ENCODE data around the gene ACKR3.

The ACKR3 gene

DNA sequence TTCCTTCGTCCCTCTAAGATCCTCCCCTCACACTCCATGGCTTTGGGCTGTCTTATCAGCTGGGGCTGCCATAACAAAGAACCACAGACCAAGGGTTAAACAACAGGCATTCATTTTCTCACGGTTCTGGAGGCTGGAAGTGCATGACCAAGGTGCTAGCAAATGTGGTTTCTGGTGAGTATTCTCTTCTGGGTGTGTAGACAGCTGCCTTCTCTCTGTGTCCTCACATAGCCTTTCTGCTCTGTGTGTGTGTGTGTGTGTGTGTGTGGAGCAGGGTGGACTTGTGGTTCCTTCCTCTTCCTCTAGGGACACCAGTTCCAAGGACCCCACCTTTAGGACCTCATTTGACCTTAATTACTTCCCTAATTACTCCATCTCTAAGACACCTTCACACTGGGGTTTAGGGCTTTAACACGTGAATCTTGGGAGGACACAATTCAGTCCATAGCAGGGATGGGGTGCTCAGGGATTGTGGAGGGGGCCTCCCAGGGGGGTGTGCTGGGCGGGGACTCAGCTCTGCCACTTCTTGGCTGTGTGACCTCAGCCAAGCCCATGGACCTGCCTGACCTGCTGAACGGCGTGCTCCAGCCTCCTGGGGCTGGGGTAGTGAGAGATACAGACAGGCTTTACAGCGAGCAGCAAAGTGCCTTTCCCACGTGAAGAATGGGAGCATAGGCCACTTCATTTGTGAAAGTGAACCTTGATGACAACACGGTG lies 38.0 kb downstream of the ACKR3 start:
- H3K9me3 ChIP-seq (ENCODE audit: control insufficient read depth in 2 of 2, low read length in 2 of 2): no peaks in the 10 kb centered on the region
- no peaks in the 10 kb centered on the region for H3K4me1 ChIP-seq (ENCODE audit: control insufficient read depth in 2 of 2, insufficient read depth in 2 of 2, low read length in 2 of 2)
- no peak overlapping the region for H3K27ac ChIP-seq (ENCODE audit: low read depth in 2 of 2, low read length in 2 of 2)
- no peak overlapping the region for H3K4me3 ChIP-seq (ENCODE audit: low read length in 2 of 2)
- no peaks in the 10 kb centered on the region for H3K36me3 ChIP-seq (ENCODE audit: control insufficient read depth in 2 of 2, insufficient read depth in 2 of 2, low read length in 2 of 2)
- no peak overlapping the region for H3K9ac ChIP-seq (ENCODE audit: low read depth in 1 of 2, low read length in 2 of 2)
- no peaks in the 10 kb centered on the region for H3K27me3 ChIP-seq (ENCODE audit: control insufficient read depth in 2 of 2, insufficient read depth in 2 of 2, low read length in 2 of 2)

DNA sequence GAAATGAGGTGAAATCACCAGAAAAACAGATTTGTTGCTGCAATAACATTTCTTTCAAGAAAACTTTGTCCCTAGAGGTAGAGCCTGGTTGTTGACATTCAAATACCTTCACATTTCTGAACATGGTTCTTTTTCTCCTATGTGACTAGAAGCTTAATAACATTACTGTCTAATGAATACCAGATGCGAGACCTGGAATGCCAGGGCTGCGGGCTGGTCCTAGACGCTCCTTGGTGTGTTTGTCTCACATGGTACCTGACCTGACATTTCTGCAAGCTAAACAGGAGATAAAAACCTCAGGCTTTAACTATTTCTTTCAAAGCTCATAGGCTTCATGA lies 38.5 kb downstream of the ACKR3 start:
- no peak overlapping the region for H3K9ac ChIP-seq (ENCODE audit: low read depth in 1 of 2, low read length in 2 of 2)
- H3K36me3 ChIP-seq (ENCODE audit: control insufficient read depth in 2 of 2, insufficient read depth in 2 of 2, low read length in 2 of 2): no peaks in the 10 kb centered on the region
- H3K27ac ChIP-seq (ENCODE audit: low read depth in 2 of 2, low read length in 2 of 2): no peak overlapping the region
- no peaks in the 10 kb centered on the region for H3K27me3 ChIP-seq (ENCODE audit: control insufficient read depth in 2 of 2, insufficient read depth in 2 of 2, low read length in 2 of 2)
- no peaks in the 10 kb centered on the region for H3K4me1 ChIP-seq (ENCODE audit: control insufficient read depth in 2 of 2, insufficient read depth in 2 of 2, low read length in 2 of 2)
- no peaks in the 10 kb centered on the region for H3K9me3 ChIP-seq (ENCODE audit: control insufficient read depth in 2 of 2, low read length in 2 of 2)
- H3K4me3 ChIP-seq (ENCODE audit: low read length in 2 of 2): no peak overlapping the region

DNA sequence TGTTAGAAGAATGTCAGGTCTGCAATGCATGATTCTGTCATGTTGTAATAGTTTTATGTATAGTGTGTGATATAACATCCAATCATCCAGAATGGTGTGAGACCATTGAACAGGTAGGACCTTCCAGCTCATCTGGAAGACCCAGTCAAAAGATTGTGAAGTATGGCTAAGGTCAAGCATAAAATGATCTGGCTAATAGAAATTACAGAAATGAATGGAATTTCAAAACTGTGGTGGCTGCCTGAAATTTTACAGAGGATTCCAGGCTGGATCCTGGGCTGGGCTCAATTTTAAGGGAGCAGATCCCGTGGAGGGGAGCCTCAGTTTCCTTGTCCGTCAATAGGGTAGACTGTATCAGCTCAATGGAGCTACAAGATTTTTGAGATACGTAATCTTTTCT lies 39.1 kb downstream of the ACKR3 start:
- no peak overlapping the region for H3K4me3 ChIP-seq (ENCODE audit: low read length in 2 of 2)
- H3K27ac ChIP-seq (ENCODE audit: low read depth in 2 of 2, low read length in 2 of 2): no peak overlapping the region
- no peaks in the 10 kb centered on the region for H3K9me3 ChIP-seq (ENCODE audit: control insufficient read depth in 2 of 2, low read length in 2 of 2)
- no peak overlapping the region for H3K9ac ChIP-seq (ENCODE audit: low read depth in 1 of 2, low read length in 2 of 2)
- no peaks in the 10 kb centered on the region for H3K4me1 ChIP-seq (ENCODE audit: control insufficient read depth in 2 of 2, insufficient read depth in 2 of 2, low read length in 2 of 2)
- no peaks in the 10 kb centered on the region for H3K36me3 ChIP-seq (ENCODE audit: control insufficient read depth in 2 of 2, insufficient read depth in 2 of 2, low read length in 2 of 2)
- H3K27me3 ChIP-seq (ENCODE audit: control insufficient read depth in 2 of 2, insufficient read depth in 2 of 2, low read length in 2 of 2): no peaks in the 10 kb centered on the region

DNA sequence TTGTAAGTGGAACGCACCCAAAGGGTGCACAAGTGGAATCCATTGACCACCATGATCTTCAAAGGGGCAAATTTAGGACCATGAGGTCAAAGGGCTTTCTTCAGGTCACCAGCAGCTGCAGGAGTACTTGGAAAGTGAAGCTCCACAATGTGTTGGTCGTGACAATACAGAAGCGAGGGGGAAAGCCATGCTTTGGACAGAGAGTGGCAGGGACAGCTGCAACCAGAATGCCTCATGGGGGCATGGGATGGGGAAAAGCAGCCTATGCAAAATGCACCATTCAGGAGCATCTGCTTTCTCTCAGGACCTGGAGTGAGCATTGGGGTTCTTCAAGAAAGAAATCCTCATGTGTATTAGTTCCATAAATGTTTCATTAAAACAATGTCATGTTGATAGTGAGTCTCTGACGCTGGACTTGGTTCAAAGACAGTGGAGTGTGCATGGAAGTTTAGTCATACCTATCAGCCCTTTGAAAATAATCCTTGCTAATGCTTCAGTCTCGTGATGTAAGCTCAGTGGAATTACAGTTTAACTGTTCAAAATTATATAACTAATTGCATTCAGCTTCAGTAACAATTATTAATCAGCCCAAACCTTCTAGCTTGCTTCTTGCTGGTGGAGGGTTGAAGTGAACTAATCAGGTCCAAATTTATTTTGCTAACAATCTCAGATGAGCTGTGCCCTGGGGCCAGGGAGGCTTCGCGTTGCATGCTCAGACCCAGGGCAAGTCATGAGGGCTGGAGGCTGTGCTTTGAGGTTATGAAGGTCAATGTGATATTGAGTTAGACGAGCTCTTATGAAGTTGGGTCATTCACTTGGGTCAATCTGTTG lies 41.6 kb downstream of the ACKR3 start:
- H3K36me3 ChIP-seq (ENCODE audit: control insufficient read depth in 2 of 2, insufficient read depth in 2 of 2, low read length in 2 of 2): no peaks in the 10 kb centered on the region
- H3K27ac ChIP-seq (ENCODE audit: low read depth in 2 of 2, low read length in 2 of 2): no peak overlapping the region
- H3K4me1 ChIP-seq (ENCODE audit: control insufficient read depth in 2 of 2, insufficient read depth in 2 of 2, low read length in 2 of 2): no peaks in the 10 kb centered on the region
- no peaks in the 10 kb centered on the region for H3K9me3 ChIP-seq (ENCODE audit: control insufficient read depth in 2 of 2, low read length in 2 of 2)
- H3K27me3 ChIP-seq (ENCODE audit: control insufficient read depth in 2 of 2, insufficient read depth in 2 of 2, low read length in 2 of 2): no peaks in the 10 kb centered on the region
- no peak overlapping the region for H3K9ac ChIP-seq (ENCODE audit: low read depth in 1 of 2, low read length in 2 of 2)
- H3K4me3 ChIP-seq (ENCODE audit: low read length in 2 of 2): no peak overlapping the region

DNA sequence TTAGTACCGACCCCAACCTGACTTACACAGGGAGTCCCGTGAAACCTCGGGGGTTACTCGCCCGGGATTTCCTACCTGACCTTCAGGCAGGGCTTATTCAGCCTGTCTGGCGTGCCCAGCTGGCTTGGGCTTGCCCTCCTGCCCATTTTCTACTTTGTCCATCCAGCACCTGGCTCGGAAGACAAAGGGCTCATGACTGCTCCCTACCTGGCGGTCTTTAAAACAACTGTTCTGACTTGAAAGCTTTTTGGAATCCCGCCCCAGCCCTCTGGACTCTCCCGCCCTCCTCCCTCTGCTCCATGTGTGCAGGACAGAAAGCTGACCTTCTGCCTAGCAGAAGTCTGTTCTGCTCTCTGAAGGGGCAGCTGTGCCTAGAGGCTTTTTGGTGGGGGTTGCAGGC lies 43.1 kb downstream of the ACKR3 start:
- no peak overlapping the region for H3K27ac ChIP-seq (ENCODE audit: low read depth in 2 of 2, low read length in 2 of 2)
- H3K9me3 ChIP-seq (ENCODE audit: control insufficient read depth in 2 of 2, low read length in 2 of 2): no peaks in the 10 kb centered on the region
- H3K27me3 ChIP-seq (ENCODE audit: control insufficient read depth in 2 of 2, insufficient read depth in 2 of 2, low read length in 2 of 2): no peaks in the 10 kb centered on the region
- H3K9ac ChIP-seq (ENCODE audit: low read depth in 1 of 2, low read length in 2 of 2): no peak overlapping the region
- H3K36me3 ChIP-seq (ENCODE audit: control insufficient read depth in 2 of 2, insufficient read depth in 2 of 2, low read length in 2 of 2): no peaks in the 10 kb centered on the region
- no peaks in the 10 kb centered on the region for H3K4me1 ChIP-seq (ENCODE audit: control insufficient read depth in 2 of 2, insufficient read depth in 2 of 2, low read length in 2 of 2)
- no peak overlapping the region for H3K4me3 ChIP-seq (ENCODE audit: low read length in 2 of 2)

DNA sequence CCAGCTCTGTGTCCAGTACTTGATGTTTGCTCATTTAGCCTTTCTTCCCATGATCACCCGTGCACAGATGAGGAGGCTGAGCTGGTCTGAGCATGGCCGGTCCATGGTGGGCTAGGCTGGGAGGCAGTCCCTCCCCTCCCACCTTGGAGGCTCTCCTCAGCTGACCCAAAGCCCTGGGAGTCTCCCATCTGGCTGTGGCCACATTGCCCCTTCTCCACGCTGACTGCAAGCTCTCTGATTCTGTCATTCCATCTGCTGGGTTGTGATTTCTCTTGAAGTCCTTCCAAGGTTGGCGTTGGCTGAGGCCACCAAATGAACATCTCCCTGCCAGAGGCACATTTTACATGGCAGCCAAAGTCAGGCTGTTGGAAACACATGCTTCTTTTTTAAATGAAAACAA lies 44.0 kb downstream of the ACKR3 start:
- Histone ChIP-seq H3K4me3 (ENCODE audit: low read length in 2 of 2) (no peak overlapping the region), H3K9me3 (ENCODE audit: control insufficient read depth in 2 of 2, low read length in 2 of 2) (no peaks in the 10 kb centered on the region), H3K36me3 (ENCODE audit: control insufficient read depth in 2 of 2, insufficient read depth in 2 of 2, low read length in 2 of 2) (no peaks in the 10 kb centered on the region), H3K27ac (ENCODE audit: low read depth in 2 of 2, low read length in 2 of 2) (no peak overlapping the region), H3K4me1 (ENCODE audit: control insufficient read depth in 2 of 2, insufficient read depth in 2 of 2, low read length in 2 of 2) (no peaks in the 10 kb centered on the region), H3K9ac (ENCODE audit: low read depth in 1 of 2, low read length in 2 of 2) (no peak overlapping the region), H3K27me3 (ENCODE audit: control insufficient read depth in 2 of 2, insufficient read depth in 2 of 2, low read length in 2 of 2) (no peaks in the 10 kb centered on the region)

DNA sequence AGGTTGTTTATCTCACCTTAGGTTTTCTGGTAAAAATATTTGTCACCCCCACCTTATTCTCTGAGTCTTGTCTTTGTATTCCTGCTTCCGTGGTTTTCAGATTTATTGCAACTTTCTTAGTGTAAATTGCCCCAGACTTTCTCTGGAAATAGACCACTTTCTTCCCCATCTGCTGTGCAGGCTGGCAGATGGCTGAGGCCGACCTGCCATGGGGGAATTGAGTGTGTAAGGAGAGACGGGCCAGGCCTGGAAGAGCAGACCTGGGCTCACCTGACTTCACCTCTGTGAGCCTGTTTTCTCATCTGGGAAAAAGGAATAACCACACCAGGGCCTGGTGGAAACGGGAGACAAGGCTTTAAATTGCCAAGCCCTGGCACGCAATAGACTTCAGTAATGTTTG lies 44.9 kb downstream of the ACKR3 start:
- no peak overlapping the region for H3K9ac ChIP-seq (ENCODE audit: low read depth in 1 of 2, low read length in 2 of 2)
- H3K36me3 ChIP-seq (ENCODE audit: control insufficient read depth in 2 of 2, insufficient read depth in 2 of 2, low read length in 2 of 2): no peaks in the 10 kb centered on the region
- H3K4me1 ChIP-seq (ENCODE audit: control insufficient read depth in 2 of 2, insufficient read depth in 2 of 2, low read length in 2 of 2): no peaks in the 10 kb centered on the region
- no peaks in the 10 kb centered on the region for H3K9me3 ChIP-seq (ENCODE audit: control insufficient read depth in 2 of 2, low read length in 2 of 2)
- H3K27me3 ChIP-seq (ENCODE audit: control insufficient read depth in 2 of 2, insufficient read depth in 2 of 2, low read length in 2 of 2): peaks cover 0 to 3% of the 10 kb centered on the region in 2 donors
- no peak overlapping the region for H3K27ac ChIP-seq (ENCODE audit: low read depth in 2 of 2, low read length in 2 of 2)
- no peak overlapping the region for H3K4me3 ChIP-seq (ENCODE audit: low read length in 2 of 2)

DNA sequence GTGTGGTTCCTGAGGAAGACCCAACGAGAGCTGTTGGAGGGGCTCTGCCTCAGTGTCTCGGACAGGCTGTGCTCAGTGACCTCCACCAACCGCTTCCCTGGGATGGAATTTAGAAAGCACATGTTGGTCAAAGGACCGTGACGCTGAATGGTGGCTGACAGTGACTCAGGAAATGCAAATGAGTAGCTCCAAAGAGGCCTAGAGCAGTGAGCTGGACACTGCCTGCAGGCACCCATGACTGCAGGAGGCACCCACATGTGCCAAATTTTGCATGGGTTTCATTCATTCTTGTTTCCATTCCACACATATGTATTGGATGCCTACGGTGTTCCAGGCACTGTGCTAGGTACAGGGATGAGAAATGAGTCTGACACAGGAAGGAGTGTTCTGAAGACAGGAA lies 46.4 kb downstream of the ACKR3 start:
- no peak overlapping the region for H3K27ac ChIP-seq (ENCODE audit: low read depth in 2 of 2, low read length in 2 of 2)
- no peaks in the 10 kb centered on the region for H3K36me3 ChIP-seq (ENCODE audit: control insufficient read depth in 2 of 2, insufficient read depth in 2 of 2, low read length in 2 of 2)
- no peaks in the 10 kb centered on the region for H3K9me3 ChIP-seq (ENCODE audit: control insufficient read depth in 2 of 2, low read length in 2 of 2)
- no peak overlapping the region for H3K9ac ChIP-seq (ENCODE audit: low read depth in 1 of 2, low read length in 2 of 2)
- H3K4me3 ChIP-seq (ENCODE audit: low read length in 2 of 2): no peak overlapping the region
- H3K27me3 ChIP-seq (ENCODE audit: control insufficient read depth in 2 of 2, insufficient read depth in 2 of 2, low read length in 2 of 2): peaks cover 0 to 3% of the 10 kb centered on the region in 2 donors
- no peaks in the 10 kb centered on the region for H3K4me1 ChIP-seq (ENCODE audit: control insufficient read depth in 2 of 2, insufficient read depth in 2 of 2, low read length in 2 of 2)

DNA sequence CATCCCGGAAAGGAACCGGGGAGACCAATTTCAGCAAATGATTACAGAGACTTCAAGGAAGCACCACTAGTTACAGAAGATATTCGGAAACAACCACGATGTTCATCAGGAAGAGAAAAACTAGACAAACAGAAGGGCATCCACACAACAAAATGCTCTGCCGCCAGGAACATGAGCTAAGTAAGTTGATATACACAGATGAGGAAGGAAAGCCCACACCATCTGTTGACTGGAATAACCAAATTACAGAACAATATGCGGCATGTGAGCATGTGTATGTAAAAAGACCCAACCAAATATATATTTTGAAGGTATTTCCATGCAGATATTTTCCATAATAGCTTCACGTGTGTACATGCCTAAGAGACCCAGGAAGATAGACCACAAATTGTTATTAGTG lies 47.0 kb downstream of the ACKR3 start:
- Histone ChIP-seq H3K27ac (ENCODE audit: low read depth in 2 of 2, low read length in 2 of 2) (no peak overlapping the region), H3K36me3 (ENCODE audit: control insufficient read depth in 2 of 2, insufficient read depth in 2 of 2, low read length in 2 of 2) (no peaks in the 10 kb centered on the region), H3K9me3 (ENCODE audit: control insufficient read depth in 2 of 2, low read length in 2 of 2) (no peaks in the 10 kb centered on the region), H3K4me3 (ENCODE audit: low read length in 2 of 2) (no peak overlapping the region), H3K9ac (ENCODE audit: low read depth in 1 of 2, low read length in 2 of 2) (no peak overlapping the region), H3K27me3 (ENCODE audit: control insufficient read depth in 2 of 2, insufficient read depth in 2 of 2, low read length in 2 of 2) (peaks cover 0 to 3% of the 10 kb centered on the region in 2 donors), H3K4me1 (ENCODE audit: control insufficient read depth in 2 of 2, insufficient read depth in 2 of 2, low read length in 2 of 2) (no peaks in the 10 kb centered on the region)

DNA sequence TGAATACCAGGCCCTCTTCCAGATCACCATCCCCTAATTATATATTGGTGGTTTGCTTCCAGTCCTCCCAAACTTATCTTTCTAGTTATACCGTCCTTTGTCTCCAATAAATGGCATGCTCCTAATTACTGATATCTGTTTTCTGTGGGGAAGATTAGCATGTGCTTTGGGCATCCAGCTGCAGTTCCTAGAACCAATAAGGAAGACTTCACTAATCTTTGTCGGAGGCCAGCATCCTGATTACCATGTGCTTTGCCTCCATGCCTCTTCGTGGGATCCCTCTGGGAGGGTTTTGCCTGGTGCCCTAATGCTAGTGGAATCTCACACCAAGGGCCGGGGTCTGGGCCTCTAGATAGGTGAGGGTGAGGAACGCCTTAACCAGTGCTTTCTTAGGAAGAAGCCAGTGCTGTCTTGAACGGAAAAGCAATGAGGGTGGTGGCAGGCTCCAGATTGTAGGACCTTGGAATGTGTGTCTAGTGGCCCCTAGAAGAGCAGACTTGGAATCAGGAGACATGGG lies 47.7 kb downstream of the ACKR3 start:
- Histone ChIP-seq H3K9ac (ENCODE audit: low read depth in 1 of 2, low read length in 2 of 2) (no peak overlapping the region), H3K4me3 (ENCODE audit: low read length in 2 of 2) (no peak overlapping the region), H3K36me3 (ENCODE audit: control insufficient read depth in 2 of 2, insufficient read depth in 2 of 2, low read length in 2 of 2) (no peaks in the 10 kb centered on the region), H3K4me1 (ENCODE audit: control insufficient read depth in 2 of 2, insufficient read depth in 2 of 2, low read length in 2 of 2) (no peaks in the 10 kb centered on the region), H3K9me3 (ENCODE audit: control insufficient read depth in 2 of 2, low read length in 2 of 2) (no peaks in the 10 kb centered on the region), H3K27ac (ENCODE audit: low read depth in 2 of 2, low read length in 2 of 2) (no peak overlapping the region), H3K27me3 (ENCODE audit: control insufficient read depth in 2 of 2, insufficient read depth in 2 of 2, low read length in 2 of 2) (peaks cover 0 to 3% of the 10 kb centered on the region in 2 donors)

All from mucosa of rectum (tissue), 2 donors.